Measurements from ENCODE around the gene SLC12A7. TPM values are rescaled to one million over a fixed set of nuclear protein-coding genes. Genes with fewer than 3 reads are reported as not detected.
"Not testable (repeated sequence)": the region's sequence is repeated elsewhere in the genome, so short reads cannot be mapped to it uniquely, and the experiment has no call there.

SLC12A7 gene
- total RNA-seq, 1 donor from 2014 or later = 11.5 TPM

DNA sequence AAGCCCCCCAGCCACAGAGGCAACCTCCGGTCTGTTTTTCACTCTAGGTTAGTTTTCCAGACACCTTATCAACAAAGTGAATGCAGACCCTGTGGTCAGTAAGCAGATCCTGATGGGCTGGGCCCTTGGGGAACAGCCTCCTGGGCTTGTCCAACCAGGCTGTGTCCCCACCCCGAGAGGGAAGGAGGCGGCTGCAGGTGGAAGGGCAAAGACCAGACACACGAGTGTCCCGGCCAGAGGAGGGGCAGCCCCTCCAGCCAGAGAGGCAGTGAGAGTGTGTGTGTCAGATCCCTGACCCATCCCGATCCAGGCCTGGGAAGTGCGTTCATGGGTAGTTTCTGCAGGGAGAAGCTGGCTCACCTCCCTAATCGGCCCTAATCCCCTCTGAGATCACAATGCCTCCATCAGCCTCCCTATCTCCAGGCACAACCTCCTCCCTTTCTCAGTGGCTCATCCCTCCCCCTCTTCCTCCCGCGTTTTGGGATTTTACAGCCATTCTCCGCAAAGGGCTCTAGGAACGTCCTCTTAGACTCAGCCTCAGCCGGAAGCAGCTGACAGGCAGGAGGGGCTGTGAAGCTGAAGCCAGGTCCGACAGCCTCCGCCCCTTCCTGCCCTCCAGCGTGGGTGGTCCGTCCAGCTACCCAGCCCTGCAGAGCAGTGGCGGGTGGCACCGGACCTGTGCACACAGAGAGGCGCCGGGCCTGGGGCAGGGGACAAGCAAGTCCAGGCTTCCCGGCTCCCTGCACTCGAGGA is 9.7 kb downstream of the SLC12A7 start:
- Mint-ChIP-seq H3K4me3 (ENCODE audit: unreplicated experiment) (no peak overlapping the region), H3K9me3 (ENCODE audit: unreplicated experiment) (no peaks in the 10 kb centered on the region), H3K4me1 (ENCODE audit: unreplicated experiment) (peaks cover 12% of the 10 kb centered on the region), H3K27ac (ENCODE audit: unreplicated experiment) (no peak overlapping the region), H3K36me3 (ENCODE audit: unreplicated experiment) (no peaks in the 10 kb centered on the region), H3K27me3 (ENCODE audit: unreplicated experiment) (no peaks in the 10 kb centered on the region)
- TF ChIP-seq, protein P1, sequence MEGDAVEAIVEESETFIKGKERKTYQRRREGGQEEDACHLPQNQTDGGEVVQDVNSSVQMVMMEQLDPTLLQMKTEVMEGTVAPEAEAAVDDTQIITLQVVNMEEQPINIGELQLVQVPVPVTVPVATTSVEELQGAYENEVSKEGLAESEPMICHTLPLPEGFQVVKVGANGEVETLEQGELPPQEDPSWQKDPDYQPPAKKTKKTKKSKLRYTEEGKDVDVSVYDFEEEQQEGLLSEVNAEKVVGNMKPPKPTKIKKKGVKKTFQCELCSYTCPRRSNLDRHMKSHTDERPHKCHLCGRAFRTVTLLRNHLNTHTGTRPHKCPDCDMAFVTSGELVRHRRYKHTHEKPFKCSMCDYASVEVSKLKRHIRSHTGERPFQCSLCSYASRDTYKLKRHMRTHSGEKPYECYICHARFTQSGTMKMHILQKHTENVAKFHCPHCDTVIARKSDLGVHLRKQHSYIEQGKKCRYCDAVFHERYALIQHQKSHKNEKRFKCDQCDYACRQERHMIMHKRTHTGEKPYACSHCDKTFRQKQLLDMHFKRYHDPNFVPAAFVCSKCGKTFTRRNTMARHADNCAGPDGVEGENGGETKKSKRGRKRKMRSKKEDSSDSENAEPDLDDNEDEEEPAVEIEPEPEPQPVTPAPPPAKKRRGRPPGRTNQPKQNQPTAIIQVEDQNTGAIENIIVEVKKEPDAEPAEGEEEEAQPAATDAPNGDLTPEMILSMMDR (IDR thresholded peaks at IDR 0.05) = no peak
- no peak for DNase-seq (ENCODE audit: extremely low spot score, unreplicated experiment)

DNA sequence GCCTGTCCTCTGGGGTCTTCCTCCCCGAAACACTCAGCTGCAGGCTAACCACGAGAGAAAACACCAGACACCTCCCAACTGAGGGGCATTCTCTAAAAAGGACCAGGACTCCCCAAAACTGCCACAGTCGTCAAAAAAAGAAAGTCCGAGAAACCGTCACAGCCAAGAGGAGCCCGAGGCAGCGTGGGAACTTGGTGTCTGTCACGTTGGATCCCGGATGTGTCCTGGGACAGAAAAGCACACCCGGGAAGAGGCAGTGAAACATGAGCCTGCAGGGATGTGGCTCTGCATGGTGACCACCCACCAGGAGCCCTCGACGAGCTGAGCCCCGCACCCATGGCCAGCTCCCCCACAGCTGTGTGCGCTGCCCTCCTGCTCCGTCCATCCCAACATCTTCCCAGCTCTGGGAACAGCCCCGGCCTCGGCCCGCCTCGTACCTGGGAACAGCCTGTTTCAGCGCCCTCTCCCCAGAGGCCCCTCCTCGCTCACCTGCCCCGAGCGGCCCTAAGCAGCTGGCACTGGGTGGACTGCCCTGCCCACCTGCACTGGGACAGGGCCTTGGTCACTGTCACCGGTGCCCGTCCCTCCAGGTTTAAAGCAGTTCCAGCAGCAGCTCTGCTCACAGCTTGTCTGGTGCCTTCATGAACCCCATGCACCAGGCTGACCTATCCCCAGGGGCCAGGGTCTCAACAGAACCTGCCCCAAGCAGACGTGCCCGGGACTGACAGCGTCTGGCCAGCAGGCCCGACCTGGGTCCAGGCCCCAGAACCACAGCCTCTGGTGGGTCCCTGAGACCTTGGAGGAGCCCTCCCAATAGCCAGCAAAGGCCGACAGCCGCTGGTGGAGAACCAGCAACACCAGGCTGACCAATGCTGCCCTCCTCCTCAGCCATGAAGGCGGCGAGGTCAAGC is 10.9 kb downstream of the SLC12A7 start:
- Mint-ChIP-seq H3K9me3 (ENCODE audit: unreplicated experiment) (no peaks in the 10 kb centered on the region), H3K27ac (ENCODE audit: unreplicated experiment) (no peak overlapping the region), H3K4me3 (ENCODE audit: unreplicated experiment) (no peak overlapping the region), H3K36me3 (ENCODE audit: unreplicated experiment) (no peaks in the 10 kb centered on the region), H3K27me3 (ENCODE audit: unreplicated experiment) (no peaks in the 10 kb centered on the region), H3K4me1 (ENCODE audit: unreplicated experiment) (peaks cover 8% of the 10 kb centered on the region)
- TF ChIP-seq, protein P1 (IDR thresholded peaks at IDR 0.05) = no peak
- DNase-seq (ENCODE audit: extremely low spot score, unreplicated experiment) = no peak

DNA sequence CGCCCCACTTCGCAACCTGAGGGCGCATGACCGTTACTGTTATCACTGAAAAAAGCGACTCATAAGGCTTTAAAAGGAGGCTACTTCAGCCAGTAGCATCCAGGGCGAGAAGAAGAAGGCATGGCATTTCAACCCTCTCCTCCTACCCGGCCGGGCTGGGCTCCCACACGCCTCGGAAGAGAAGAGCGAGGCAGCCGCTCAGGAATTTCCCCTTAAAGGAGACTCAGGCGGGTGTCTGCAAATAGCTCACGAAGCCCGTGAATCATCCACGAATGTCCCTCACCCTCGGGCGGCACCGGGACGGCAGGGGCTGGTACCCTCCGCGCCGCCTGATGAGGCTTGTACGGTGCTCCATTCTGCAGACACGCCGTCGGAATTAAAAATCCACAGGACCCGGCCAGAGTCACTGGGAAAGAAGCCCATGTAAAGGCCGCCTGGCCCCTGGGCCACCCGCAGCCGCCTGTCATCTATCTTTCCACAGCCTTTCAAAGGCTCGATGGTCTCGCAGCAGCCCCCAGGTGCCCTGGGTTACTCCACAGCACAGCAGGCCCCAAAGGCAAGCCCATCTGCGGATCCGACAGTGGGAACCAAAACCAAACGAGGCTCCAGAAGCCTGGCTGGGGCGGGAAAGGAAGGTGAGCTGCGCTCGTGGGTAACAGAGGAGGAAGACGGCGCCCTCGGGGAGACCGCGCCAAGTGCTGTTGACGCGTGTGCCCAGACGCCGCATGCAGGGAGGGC is 11.8 kb downstream of the SLC12A7 start:
- peaks cover 6% of the 10 kb centered on the region for H3K4me1 Mint-ChIP-seq (ENCODE audit: unreplicated experiment)
- no peak for DNase-seq (ENCODE audit: extremely low spot score, unreplicated experiment)
- H3K27me3 Mint-ChIP-seq (ENCODE audit: unreplicated experiment) = no peaks in the 10 kb centered on the region
- TF ChIP-seq, protein P1 (IDR thresholded peaks at IDR 0.05) = no peak
- H3K36me3 Mint-ChIP-seq (ENCODE audit: unreplicated experiment) = no peaks in the 10 kb centered on the region
- H3K9me3 Mint-ChIP-seq (ENCODE audit: unreplicated experiment) = no peaks in the 10 kb centered on the region
- H3K27ac Mint-ChIP-seq (ENCODE audit: unreplicated experiment) = no peak overlapping the region
- no peak overlapping the region for H3K4me3 Mint-ChIP-seq (ENCODE audit: unreplicated experiment)

DNA sequence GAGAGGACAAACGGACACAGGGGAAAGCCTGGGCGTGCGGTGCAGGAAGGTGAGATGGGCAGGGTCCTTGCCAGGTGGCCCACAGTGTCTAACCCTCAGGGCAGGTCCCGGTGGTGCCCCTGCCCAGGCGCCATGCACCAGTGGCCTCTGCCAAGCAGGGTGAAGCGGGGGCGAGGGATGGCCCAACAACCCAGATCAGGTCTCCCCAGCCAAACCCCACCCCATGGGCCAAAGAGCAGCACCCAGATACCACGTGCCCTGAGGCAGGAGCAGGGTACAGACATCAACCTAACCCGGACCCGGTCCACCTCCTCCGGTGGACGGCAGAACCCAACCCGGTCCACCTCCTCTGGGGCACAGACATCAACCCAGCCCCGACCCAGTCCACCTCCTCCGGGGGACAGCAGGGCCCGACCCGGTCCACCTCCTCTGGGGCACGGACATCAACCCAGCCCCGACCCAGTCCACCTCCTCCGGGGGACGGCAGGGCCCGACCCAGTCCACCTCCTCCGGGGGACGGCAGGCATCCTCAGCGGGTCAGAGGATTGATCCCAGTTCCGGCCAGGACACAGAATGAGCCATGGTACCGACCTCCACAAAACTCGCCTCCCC is 12.8 kb downstream of the SLC12A7 start:
- Mint-ChIP-seq H3K36me3 (ENCODE audit: unreplicated experiment) (no peaks in the 10 kb centered on the region), H3K4me3 (ENCODE audit: unreplicated experiment) (no peak overlapping the region)

GRCh38 chr5:1097988-1098385 is 13.9 kb downstream of the SLC12A7 start:
- H3K36me3 Mint-ChIP-seq (ENCODE audit: unreplicated experiment); H3K4me3 Mint-ChIP-seq (ENCODE audit: unreplicated experiment); H3K4me1 Mint-ChIP-seq (ENCODE audit: unreplicated experiment); H3K9me3 Mint-ChIP-seq (ENCODE audit: unreplicated experiment); H3K27ac Mint-ChIP-seq (ENCODE audit: unreplicated experiment); H3K27me3 Mint-ChIP-seq (ENCODE audit: unreplicated experiment); DNase-seq (ENCODE audit: extremely low spot score, unreplicated experiment): not testable (repeated sequence)

More for the DNA sequence above, 12.8 kb downstream of the SLC12A7 start:
- Mint-ChIP-seq H3K9me3 (ENCODE audit: unreplicated experiment) (no peaks in the 10 kb centered on the region), H3K27me3 (ENCODE audit: unreplicated experiment) (no peaks in the 10 kb centered on the region), H3K4me1 (ENCODE audit: unreplicated experiment) (peaks cover 6% of the 10 kb centered on the region), H3K27ac (ENCODE audit: unreplicated experiment) (no peak overlapping the region)
- TF ChIP-seq, protein P1 (IDR thresholded peaks at IDR 0.05) = no peak
- DNase-seq (ENCODE audit: extremely low spot score, unreplicated experiment) = no peak

All from osteocyte (in vitro differentiated cells).